ENCODE results near the gene PAX7. TPM values are rescaled to one million over a fixed set of nuclear protein-coding genes. Genes with fewer than 3 reads are reported as not detected.

PAX7 gene
- total and polyA plus RNA-seq, 5 donors from 2014 or later: not detected

- Histone ChIP-seq H3K9me3 (ENCODE audit: control insufficient read depth in 2 of 2, low read length in 2 of 2) (no peaks in the 10 kb centered on the region), H3K27ac (ENCODE audit: insufficient read depth, low read length, poor library complexity, severe bottlenecking) (no peak overlapping the region), H3K4me3 (ENCODE audit: low read depth, low read length) (no peak overlapping the region), H3K36me3 (ENCODE audit: control insufficient read depth, insufficient read depth, low read length) (no peaks in the 10 kb centered on the region), H3K4me1 (ENCODE audit: control insufficient read depth, insufficient read depth, low read length, poor library complexity, severe bottlenecking) (no peaks in the 10 kb centered on the region), H3K27me3 (ENCODE audit: control insufficient read depth, insufficient read depth, low read length) (no peaks in the 10 kb centered on the region)
- Mint-ChIP-seq H3K9me3 (peaks cover 0 to 2% (median 0%) of the 10 kb centered on the region in 7 donors), H3K36me3 (no peaks in the 10 kb centered on the region), H3K4me1 (no peaks in the 10 kb centered on the region), H3K4me3 (no peak overlapping the region), H3K27me3 (peaks cover 20% of the 10 kb centered on the region), H3K27ac (no peak overlapping the region)
- DNase-seq (no peak), ATAC-seq (ENCODE audit: low read depth in 2 of 2) (no peak)
Observed at GRCh38 chr1:18734001-18734400, 103.4 kb downstream of the PAX7 start.

GRCh38 chr1:18734461-18735223, 104.0 kb downstream of the PAX7 start:
- Mint-ChIP-seq H3K36me3 (no peaks in the 10 kb centered on the region), H3K4me1 (no peaks in the 10 kb centered on the region), H3K27me3 (peaks cover 14% of the 10 kb centered on the region), H3K27ac (no peak overlapping the region), H3K9me3 (peaks cover 0 to 2% (median 0%) of the 10 kb centered on the region in 7 donors), H3K4me3 (no peak overlapping the region)
- no peaks in the 10 kb centered on the region for H3K9me3 ChIP-seq (ENCODE audit: control insufficient read depth in 2 of 2, low read length in 2 of 2)
- no peaks in the 10 kb centered on the region for H3K27me3 ChIP-seq (ENCODE audit: control insufficient read depth, insufficient read depth, low read length)
- no peaks in the 10 kb centered on the region for H3K36me3 ChIP-seq (ENCODE audit: control insufficient read depth, insufficient read depth, low read length)
- DNase-seq (no peak), ATAC-seq (ENCODE audit: low read depth in 2 of 2) (no peak)
- no peaks in the 10 kb centered on the region for H3K4me1 ChIP-seq (ENCODE audit: control insufficient read depth, insufficient read depth, low read length, poor library complexity, severe bottlenecking)
- H3K4me3 ChIP-seq (ENCODE audit: low read depth, low read length): no peak overlapping the region
- no peak overlapping the region for H3K27ac ChIP-seq (ENCODE audit: insufficient read depth, low read length, poor library complexity, severe bottlenecking)

- Mint-ChIP-seq H3K9me3 (peaks cover 0 to 2% (median 0%) of the 10 kb centered on the region in 7 donors), H3K4me3 (no peak overlapping the region), H3K4me1 (no peaks in the 10 kb centered on the region), H3K27ac (no peak overlapping the region), H3K36me3 (no peaks in the 10 kb centered on the region), H3K27me3 (peaks cover 12% of the 10 kb centered on the region)
- Histone ChIP-seq H3K4me3 (ENCODE audit: low read depth, low read length) (no peak overlapping the region), H3K4me1 (ENCODE audit: control insufficient read depth, insufficient read depth, low read length, poor library complexity, severe bottlenecking) (no peaks in the 10 kb centered on the region), H3K9me3 (ENCODE audit: control insufficient read depth in 2 of 2, low read length in 2 of 2) (no peaks in the 10 kb centered on the region), H3K27ac (ENCODE audit: insufficient read depth, low read length, poor library complexity, severe bottlenecking) (no peak overlapping the region), H3K36me3 (ENCODE audit: control insufficient read depth, insufficient read depth, low read length) (no peaks in the 10 kb centered on the region), H3K27me3 (ENCODE audit: control insufficient read depth, insufficient read depth, low read length) (no peaks in the 10 kb centered on the region)
- ATAC-seq (ENCODE audit: low read depth in 2 of 2): no peak
- DNase-seq: no peak
Observed at GRCh38 chr1:18735224-18735997, 104.8 kb downstream of the PAX7 start.

- Histone ChIP-seq H3K4me3 (ENCODE audit: low read depth, low read length) (no peak overlapping the region), H3K27ac (ENCODE audit: insufficient read depth, low read length, poor library complexity, severe bottlenecking) (no peak overlapping the region), H3K4me1 (ENCODE audit: control insufficient read depth, insufficient read depth, low read length, poor library complexity, severe bottlenecking) (no peaks in the 10 kb centered on the region), H3K36me3 (ENCODE audit: control insufficient read depth, insufficient read depth, low read length) (no peaks in the 10 kb centered on the region), H3K27me3 (ENCODE audit: control insufficient read depth, insufficient read depth, low read length) (no peaks in the 10 kb centered on the region), H3K9me3 (ENCODE audit: control insufficient read depth in 2 of 2, low read length in 2 of 2) (no peaks in the 10 kb centered on the region)
- Mint-ChIP-seq H3K9me3 (peaks cover 0 to 3% (median 2%) of the 10 kb centered on the region in 7 donors), H3K4me3 (no peak overlapping the region), H3K27me3 (peaks cover 10% of the 10 kb centered on the region), H3K4me1 (no peaks in the 10 kb centered on the region), H3K27ac (no peak overlapping the region), H3K36me3 (no peaks in the 10 kb centered on the region)
- DNase-seq: no peak
- no peak for ATAC-seq (ENCODE audit: low read depth in 2 of 2)
Observed at GRCh38 chr1:18736958-18737357, 106.3 kb downstream of the PAX7 start.

GRCh38 chr1:18738126-18738525, 107.5 kb downstream of the PAX7 start:
- ATAC-seq (ENCODE audit: low read depth in 2 of 2) (no peak), DNase-seq (no peak)
- H3K36me3 Mint-ChIP-seq: no peaks in the 10 kb centered on the region
- H3K27ac ChIP-seq (ENCODE audit: insufficient read depth, low read length, poor library complexity, severe bottlenecking): no peak overlapping the region
- no peaks in the 10 kb centered on the region for H3K4me1 ChIP-seq (ENCODE audit: control insufficient read depth, insufficient read depth, low read length, poor library complexity, severe bottlenecking)
- H3K27me3 ChIP-seq (ENCODE audit: control insufficient read depth, insufficient read depth, low read length): no peaks in the 10 kb centered on the region
- no peaks in the 10 kb centered on the region for H3K4me1 Mint-ChIP-seq
- H3K4me3 ChIP-seq (ENCODE audit: low read depth, low read length): no peak overlapping the region
- H3K27ac Mint-ChIP-seq: no peak overlapping the region
- peaks cover 6% of the 10 kb centered on the region for H3K27me3 Mint-ChIP-seq
- H3K36me3 ChIP-seq (ENCODE audit: control insufficient read depth, insufficient read depth, low read length): no peaks in the 10 kb centered on the region
- no peak overlapping the region for H3K4me3 Mint-ChIP-seq
- H3K9me3 Mint-ChIP-seq: peaks cover 0 to 3% (median 2%) of the 10 kb centered on the region in 7 donors
- H3K9me3 ChIP-seq (ENCODE audit: control insufficient read depth in 2 of 2, low read length in 2 of 2): no peaks in the 10 kb centered on the region

GRCh38 chr1:18738617-18739016, 108.0 kb downstream of the PAX7 start:
- H3K4me3 Mint-ChIP-seq: no peak overlapping the region
- H3K4me3 ChIP-seq (ENCODE audit: low read depth, low read length): no peak overlapping the region
- no peaks in the 10 kb centered on the region for H3K36me3 ChIP-seq (ENCODE audit: control insufficient read depth, insufficient read depth, low read length)
- no peaks in the 10 kb centered on the region for H3K9me3 ChIP-seq (ENCODE audit: control insufficient read depth in 2 of 2, low read length in 2 of 2)
- no peaks in the 10 kb centered on the region for H3K27me3 ChIP-seq (ENCODE audit: control insufficient read depth, insufficient read depth, low read length)
- no peak overlapping the region for H3K27ac Mint-ChIP-seq
- H3K27ac ChIP-seq (ENCODE audit: insufficient read depth, low read length, poor library complexity, severe bottlenecking): no peak overlapping the region
- no peaks in the 10 kb centered on the region for H3K36me3 Mint-ChIP-seq
- H3K9me3 Mint-ChIP-seq: peaks cover 0 to 3% (median 2%) of the 10 kb centered on the region in 7 donors
- ATAC-seq (ENCODE audit: low read depth in 2 of 2) (no peak), DNase-seq (no peak)
- H3K4me1 Mint-ChIP-seq: no peaks in the 10 kb centered on the region
- H3K27me3 Mint-ChIP-seq: peaks cover 4% of the 10 kb centered on the region
- no peaks in the 10 kb centered on the region for H3K4me1 ChIP-seq (ENCODE audit: control insufficient read depth, insufficient read depth, low read length, poor library complexity, severe bottlenecking)

- Mint-ChIP-seq H3K27me3 (peaks cover 4% of the 10 kb centered on the region), H3K4me3 (no peak overlapping the region), H3K4me1 (peaks cover 0 to 1% (median 0%) of the 10 kb centered on the region in 4 donors), H3K27ac (no peak overlapping the region), H3K9me3 (peaks cover 0 to 3% (median 2%) of the 10 kb centered on the region in 7 donors), H3K36me3 (no peaks in the 10 kb centered on the region)
- Histone ChIP-seq H3K36me3 (ENCODE audit: control insufficient read depth, insufficient read depth, low read length) (no peaks in the 10 kb centered on the region), H3K4me1 (ENCODE audit: control insufficient read depth, insufficient read depth, low read length, poor library complexity, severe bottlenecking) (no peaks in the 10 kb centered on the region), H3K4me3 (ENCODE audit: low read depth, low read length) (no peak overlapping the region), H3K27ac (ENCODE audit: insufficient read depth, low read length, poor library complexity, severe bottlenecking) (no peak overlapping the region), H3K27me3 (ENCODE audit: control insufficient read depth, insufficient read depth, low read length) (no peaks in the 10 kb centered on the region), H3K9me3 (ENCODE audit: control insufficient read depth in 2 of 2, low read length in 2 of 2) (no peaks in the 10 kb centered on the region)
- ATAC-seq (ENCODE audit: low read depth in 2 of 2) (no peak), DNase-seq (no peak)
Observed at GRCh38 chr1:18739408-18739807, 108.8 kb downstream of the PAX7 start.
